Gastroesophageal sphincter (tissue), 4 donors: ENCODE data around the gene F5. TPM values are rescaled to one million over a fixed set of nuclear protein-coding genes. Genes with fewer than 3 reads are reported as not detected.
"Not testable (repeated sequence)": the region's sequence is repeated elsewhere in the genome, so short reads cannot be mapped to it uniquely, and the experiment has no call there.

Experiments
- ATAC-seq: fragments of 150-250 bp; one replicate; pipeline ENCODE4 v1.9.1; 2016; ENCODE audit warnings: mild to moderate bottlenecking, moderate library complexity
- H3K27ac ChIP-seq, 4 donors: fragments of 200-600 bp; sonication (generic) in 3 of 4; 1 replicate in 3 of 4; 2 replicates in 1 of 4; pipeline ENCODE4 v1.5.1; 2016 to 2019
- H3K27me3 ChIP-seq: fragments of 200-600 bp; sonication (generic); one replicate; pipeline ENCODE4 v1.5.1; 2019
- H3K36me3 ChIP-seq, 2 donors: fragments of 200-600 bp; sonication (generic); one replicate each; pipeline ENCODE4 v1.5.1; 2019; ENCODE audit warnings: control low read depth in 1 of 2
- H3K4me1 ChIP-seq, 3 donors: fragments of 200-600 bp; sonication (generic); 1 replicate in 2 of 3; 2 replicates in 1 of 3; pipeline ENCODE4 v1.5.1; 2016 to 2019; ENCODE audit warnings: control low read depth in 2 of 3
- H3K4me3 ChIP-seq, 2 donors: fragments of 200-600 bp; sonication (generic); one replicate each; pipeline ENCODE4 v1.5.1; 2019; ENCODE audit warnings: mild to moderate bottlenecking in 1 of 2, moderate library complexity in 1 of 2
- H3K9me3 ChIP-seq, 3 donors: fragments of 200-600 bp; sonication (generic); one replicate each; pipeline ENCODE4 v1.5.1; 2017 to 2019; ENCODE audit warnings: control low read depth in 2 of 3
- EP300 ChIP-seq: sonication (generic); formaldehyde crosslinking; IDR thresholded peaks from one replicate; pipeline ENCODE4 v1.6.1; 2017; ENCODE audit warnings: antibody characterized with exemption, mild to moderate bottlenecking
- POLR2A ChIP-seq, 2 donors: fragments of 450-650 bp; IDR thresholded peaks; one replicate each; pipeline ENCODE4 v1.6.1; 2017; ENCODE audit warnings: antibody characterized with exemption in 2 of 2, mild to moderate bottlenecking in 2 of 2, moderate library complexity in 1 of 2
- POLR2AphosphoS5 ChIP-seq: sonication (generic); formaldehyde crosslinking; IDR thresholded peaks from one replicate; pipeline ENCODE4 v1.6.1; 2017; ENCODE audit warnings: antibody characterized with exemption
- WGBS, 2 donors: methylation state at CpG; one replicate each; pipeline ENCODE4 v1.1.5; 2018; ENCODE audit warnings: low coverage in 1 of 2; 5-methylcytosine and 5-hydroxymethylcytosine counted together
- total RNA-seq, 4 donors: library from RNA; depleted of rRNA; stranded (reverse); fragments of >200 nt; gene quantifications; one replicate each; pipeline ENCODE4 v1.1.0, GENCODE V29; 2016
- TF ChIP-seq, protein P1 (sequence below), 4 experiments: fragments of 200-600 bp in 2 of 4; fragments of 450-650 bp in 2 of 4; sonication (generic) in 1 of 4; IDR thresholded peaks; one replicate each; pipeline ENCODE4 v1.5.1; 2017 to 2019; ENCODE audit warnings: antibody characterized with exemption in 4 of 4, mild to moderate bottlenecking in 2 of 4, moderate library complexity in 2 of 4

F5 gene
- total RNA-seq, 4 donors from 2014 or later, result 0.12 to 3.5 (median 0.42) TPM; not detected in 1

DNA sequence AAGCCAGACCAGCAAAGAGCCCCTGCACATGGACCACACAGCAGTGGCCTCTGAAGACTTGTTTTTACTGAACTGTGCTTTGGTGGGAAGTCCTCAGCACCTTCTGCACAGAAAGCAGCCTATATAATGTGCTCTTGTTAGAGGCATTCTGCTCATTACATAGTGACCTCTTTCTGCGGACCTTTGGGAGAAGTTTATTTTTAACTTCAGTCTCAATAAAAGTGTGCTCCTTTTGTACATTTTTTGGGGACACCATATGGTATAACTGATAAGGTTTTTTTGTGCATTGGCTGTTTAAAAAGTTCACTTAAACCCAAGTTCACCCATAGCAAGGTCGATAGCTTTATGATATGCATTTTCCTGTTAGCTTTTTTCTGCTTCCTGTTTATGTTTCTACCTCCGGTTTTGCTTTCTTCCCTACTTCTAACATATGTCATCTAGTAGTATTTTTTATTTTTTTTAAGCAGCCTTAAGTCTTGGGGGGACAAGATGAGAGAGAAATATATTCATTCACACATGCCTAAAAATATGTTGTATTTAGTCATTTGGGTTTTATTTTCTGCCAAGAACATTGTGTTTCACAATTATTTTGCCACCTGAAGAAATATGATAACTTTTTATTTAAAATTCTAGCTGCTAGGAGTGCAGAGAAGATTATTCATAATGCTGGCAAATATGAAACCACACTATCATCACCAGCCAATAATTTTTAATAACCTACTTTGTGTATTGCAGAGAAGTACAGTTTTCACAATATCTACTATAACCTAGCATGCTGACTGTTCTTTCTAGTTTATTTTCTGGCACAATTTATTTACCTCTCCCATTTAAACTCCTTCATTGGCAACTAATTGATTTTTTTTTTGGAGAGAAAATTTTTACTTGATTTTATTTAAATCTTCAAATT lies 77.6 kb downstream of the F5 start:
- Histone ChIP-seq H3K27me3 (no peaks in the 10 kb centered on the region), H3K9me3 (no peaks in the 10 kb centered on the region), H3K27ac (peak overlapping the region in 2 of 4 donors; percentile 13 to 46), H3K4me3 (no peak overlapping the region), H3K36me3 (no peaks in the 10 kb centered on the region), H3K4me1 (peaks cover 0 to 23% (median 0%) of the 10 kb centered on the region in 3 donors)
- TF ChIP-seq POLR2AphosphoS5, result peak; percentile 20
- TF ChIP-seq, protein P1, sequence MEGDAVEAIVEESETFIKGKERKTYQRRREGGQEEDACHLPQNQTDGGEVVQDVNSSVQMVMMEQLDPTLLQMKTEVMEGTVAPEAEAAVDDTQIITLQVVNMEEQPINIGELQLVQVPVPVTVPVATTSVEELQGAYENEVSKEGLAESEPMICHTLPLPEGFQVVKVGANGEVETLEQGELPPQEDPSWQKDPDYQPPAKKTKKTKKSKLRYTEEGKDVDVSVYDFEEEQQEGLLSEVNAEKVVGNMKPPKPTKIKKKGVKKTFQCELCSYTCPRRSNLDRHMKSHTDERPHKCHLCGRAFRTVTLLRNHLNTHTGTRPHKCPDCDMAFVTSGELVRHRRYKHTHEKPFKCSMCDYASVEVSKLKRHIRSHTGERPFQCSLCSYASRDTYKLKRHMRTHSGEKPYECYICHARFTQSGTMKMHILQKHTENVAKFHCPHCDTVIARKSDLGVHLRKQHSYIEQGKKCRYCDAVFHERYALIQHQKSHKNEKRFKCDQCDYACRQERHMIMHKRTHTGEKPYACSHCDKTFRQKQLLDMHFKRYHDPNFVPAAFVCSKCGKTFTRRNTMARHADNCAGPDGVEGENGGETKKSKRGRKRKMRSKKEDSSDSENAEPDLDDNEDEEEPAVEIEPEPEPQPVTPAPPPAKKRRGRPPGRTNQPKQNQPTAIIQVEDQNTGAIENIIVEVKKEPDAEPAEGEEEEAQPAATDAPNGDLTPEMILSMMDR (IDR thresholded peaks at IDR 0.05), result no peak
- no peak for TF ChIP-seq EP300
- no peak for TF ChIP-seq POLR2A (IDR thresholded peaks at IDR 0.05)
- peak; percentile 54 for ATAC-seq
- WGBS, 2 donors, result 39 to 47% methylated on average over 3 of the region's 3 CpGs

DNA sequence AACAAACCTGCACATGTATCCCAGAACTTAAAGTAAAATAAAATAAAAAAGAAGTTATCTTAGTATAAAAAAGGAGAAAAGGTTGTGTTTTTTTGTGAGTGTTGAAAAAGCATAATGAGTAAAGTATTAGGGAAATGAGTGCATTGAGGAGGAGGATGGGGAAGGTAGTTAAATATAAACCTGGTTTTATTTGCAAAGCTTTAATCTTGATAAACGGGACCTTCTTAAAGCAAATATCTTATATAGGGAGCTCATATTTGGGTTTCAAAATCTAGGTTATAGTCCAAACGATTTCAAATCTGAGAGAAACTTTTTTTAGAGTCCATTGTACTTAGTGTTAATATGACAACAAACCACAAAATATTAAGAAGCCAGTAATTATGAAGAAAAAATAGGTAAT lies 78.9 kb downstream of the F5 start:
- no peak for ATAC-seq
- peaks cover 0 to 20% (median 0%) of the 10 kb centered on the region in 3 donors for H3K4me1 ChIP-seq
- no peaks in the 10 kb centered on the region for H3K27me3 ChIP-seq
- no peak overlapping the region for H3K4me3 ChIP-seq
- TF ChIP-seq EP300 (no peak), POLR2AphosphoS5 (no peak), POLR2A (IDR thresholded peaks at IDR 0.05) (no peak)
- TF ChIP-seq, protein P1 (IDR thresholded peaks at IDR 0.05), result no peak
- no peaks in the 10 kb centered on the region for H3K36me3 ChIP-seq
- 71 to 82% methylated on average over 2 of the region's 2 CpGs for WGBS, 2 donors
- H3K9me3 ChIP-seq, result no peaks in the 10 kb centered on the region
- no peak overlapping the region for H3K27ac ChIP-seq

DNA sequence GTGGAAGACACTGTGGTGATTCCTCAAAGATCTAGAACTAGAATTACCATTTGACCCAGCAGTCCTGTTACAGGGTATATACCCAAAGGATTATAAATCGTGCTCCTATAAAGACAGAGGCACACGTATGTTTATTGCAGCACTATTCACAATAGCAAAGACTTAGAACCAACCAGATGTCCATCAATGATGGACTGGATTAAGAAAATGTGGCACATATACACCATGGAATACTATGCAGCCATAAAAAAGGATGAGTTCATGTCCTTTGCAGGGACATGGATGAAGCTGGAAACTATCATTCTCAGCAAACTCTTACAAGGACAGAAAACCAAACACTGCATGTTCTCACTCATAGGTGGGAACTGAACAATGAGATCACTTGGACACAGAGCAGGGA lies 82.7 kb downstream of the F5 start:
- H3K36me3 ChIP-seq, ATAC-seq, H3K27me3 ChIP-seq, H3K4me3 ChIP-seq, H3K4me1 ChIP-seq, H3K27ac ChIP-seq, H3K9me3 ChIP-seq: not testable (repeated sequence)
- 92 to 94% methylated on average over 2 of the region's 2 CpGs for WGBS, 2 donors

DNA sequence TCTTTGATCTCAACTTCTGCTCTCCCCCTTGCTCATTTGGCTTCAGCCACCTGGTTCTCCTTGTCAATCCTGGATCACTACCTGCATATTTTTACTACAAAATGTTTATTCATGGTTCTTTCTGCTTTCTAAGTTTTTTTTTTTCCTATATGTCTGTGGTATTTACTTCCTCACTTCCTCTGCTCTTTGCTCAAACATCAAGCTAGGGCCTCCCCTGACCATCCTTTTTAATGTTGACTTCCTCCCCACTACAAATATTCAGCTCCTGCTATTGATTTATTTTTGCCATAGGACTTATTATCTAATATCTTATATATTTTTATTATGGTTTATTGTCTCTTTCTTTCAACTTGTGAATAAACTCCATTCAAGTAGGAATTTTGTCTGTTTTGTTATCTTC lies 86.5 kb downstream of the F5 start:
- no peak for ATAC-seq
- Histone ChIP-seq H3K27ac (no peak overlapping the region), H3K4me3 (no peak overlapping the region), H3K4me1 (no peaks in the 10 kb centered on the region), H3K27me3 (no peaks in the 10 kb centered on the region), H3K36me3 (no peaks in the 10 kb centered on the region), H3K9me3 (no peaks in the 10 kb centered on the region)
- TF ChIP-seq, protein P1 (IDR thresholded peaks at IDR 0.05), result no peak
- TF ChIP-seq EP300 (no peak), POLR2A (IDR thresholded peaks at IDR 0.05) (no peak), POLR2AphosphoS5 (no peak)

DNA sequence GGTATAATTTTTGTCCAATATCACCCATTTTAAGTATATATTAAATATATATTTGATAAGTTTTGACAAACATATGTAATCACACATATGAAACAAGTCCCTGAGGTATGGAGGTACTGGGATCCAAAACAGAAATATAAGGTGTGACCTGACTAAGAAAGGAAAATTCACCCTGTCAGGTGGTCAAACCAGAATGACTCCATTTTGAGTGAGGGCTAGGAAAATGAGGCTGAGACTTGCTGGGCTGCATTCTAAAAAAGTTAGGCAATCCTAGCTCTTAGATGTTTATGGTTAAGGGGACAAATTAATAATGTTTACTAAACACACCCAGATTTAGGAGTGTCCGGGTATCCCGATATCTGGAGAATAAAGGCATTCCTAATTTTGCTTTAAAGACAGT lies 89.0 kb downstream of the F5 start:
- H3K27me3 ChIP-seq, result no peaks in the 10 kb centered on the region
- no peak overlapping the region for H3K27ac ChIP-seq
- no peak for TF ChIP-seq POLR2AphosphoS5
- no peak for TF ChIP-seq POLR2A (IDR thresholded peaks at IDR 0.05)
- TF ChIP-seq, protein P1 (IDR thresholded peaks at IDR 0.05), result no peak
- no peak for TF ChIP-seq EP300
- no peaks in the 10 kb centered on the region for H3K4me1 ChIP-seq
- WGBS, 2 donors, result 93 to 100% methylated on average over 2 of the region's 2 CpGs
- H3K36me3 ChIP-seq, result no peaks in the 10 kb centered on the region
- ATAC-seq, result no peak
- H3K4me3 ChIP-seq, result no peak overlapping the region
- no peaks in the 10 kb centered on the region for H3K9me3 ChIP-seq
